Activated T-helper 1 cell treated with Interleukin-2 at 50 U/mL for 16 hours (primary cell): ENCODE results near the gene GLG1.

Source experiments
- DNase-seq: peaks from one replicate; pipeline ENCODE4 v3.0.0-alpha.2; 2020; ENCODE audit warnings: low read depth

GLG1 gene

DNA sequence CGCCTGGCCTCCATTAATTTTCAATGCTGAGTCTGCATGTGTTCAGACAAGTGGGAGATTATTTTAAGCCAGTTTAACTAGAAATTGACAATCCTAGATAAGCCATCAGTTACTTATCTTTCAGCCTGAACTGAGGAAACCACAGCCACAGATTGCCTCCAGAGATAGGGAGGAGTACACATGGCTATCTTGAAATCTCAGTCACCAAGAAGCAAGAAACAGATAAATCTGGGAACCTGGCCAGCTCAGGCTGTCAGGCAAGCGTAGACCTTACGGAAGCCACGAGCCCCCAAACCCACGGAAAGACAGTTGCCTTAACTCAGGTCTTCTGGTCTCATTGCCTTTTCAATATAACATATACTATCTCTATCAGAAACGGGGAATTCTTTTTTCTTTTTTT lies 2.0 kb upstream of the GLG1 start:
- DNase-seq: peak; percentile 26

DNA sequence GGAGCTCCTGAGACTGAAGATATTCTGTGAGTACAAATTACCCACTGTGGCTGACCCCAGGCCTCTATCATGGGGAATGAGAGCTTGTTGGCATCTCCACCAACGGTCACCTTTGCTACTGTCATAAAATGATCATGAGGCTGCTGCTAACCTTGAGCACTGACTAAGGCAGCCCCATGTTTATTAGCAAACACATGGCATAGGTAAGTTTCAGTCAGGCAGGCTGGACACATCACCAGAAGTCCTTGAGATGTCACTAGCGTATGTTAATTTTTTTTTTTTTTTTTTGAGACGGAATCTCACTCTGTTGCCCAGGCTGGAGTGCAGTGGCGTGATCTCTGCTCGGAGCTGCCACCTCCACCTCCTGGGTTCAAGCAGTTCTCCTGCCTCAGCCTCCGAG lies 1.5 kb upstream of the GLG1 start:
- no peak for DNase-seq

DNA sequence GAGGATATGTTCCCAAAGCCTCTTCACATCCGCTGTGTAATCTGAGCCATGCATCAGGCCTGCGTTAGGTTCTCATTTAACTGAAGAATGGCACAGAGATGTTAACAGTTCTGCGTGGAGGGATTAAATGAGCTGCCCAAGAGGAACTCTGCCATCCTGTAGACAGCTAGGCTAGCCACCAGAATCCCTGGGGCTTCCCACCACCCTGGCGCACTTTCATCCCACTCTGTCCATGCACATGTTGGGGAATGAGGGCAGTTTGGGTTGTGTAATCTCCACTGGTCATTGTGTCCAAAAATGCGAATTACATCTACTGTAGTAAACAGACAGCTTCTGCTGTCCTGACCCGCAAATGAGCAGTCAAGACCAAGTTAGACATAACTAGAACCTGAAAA lies 1.0 kb upstream of the GLG1 start:
- DNase-seq: no peak

DNA sequence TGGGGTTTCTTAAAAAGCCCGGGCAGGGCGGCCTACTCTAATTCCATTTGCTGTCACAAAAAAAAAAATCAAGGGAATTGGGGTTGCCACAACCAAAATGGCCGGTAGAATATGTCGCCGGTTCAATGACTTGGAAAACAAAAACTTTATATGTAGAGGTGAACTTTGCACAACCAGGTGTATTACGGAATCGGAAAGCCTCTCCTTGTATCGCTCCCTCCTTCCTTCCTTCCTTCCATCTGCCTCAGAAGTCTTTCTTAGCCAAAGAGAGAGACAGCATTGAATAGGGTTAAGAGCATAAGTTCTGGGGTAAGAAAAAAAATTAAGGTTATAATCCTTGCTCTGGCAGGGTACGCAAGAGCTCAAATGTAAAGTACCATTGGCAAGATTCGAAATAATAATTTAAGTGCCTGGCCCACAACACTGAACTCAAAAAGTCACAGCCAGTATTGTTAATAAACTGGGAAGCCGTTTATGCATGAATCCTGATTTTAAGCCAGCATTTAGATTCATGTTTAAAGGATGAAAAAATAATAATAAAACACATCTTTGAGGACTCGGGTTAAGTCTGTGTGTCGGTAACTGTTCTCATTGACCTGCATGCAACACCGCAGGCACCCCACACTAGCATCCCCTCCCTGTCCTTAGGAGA lies 522 bp upstream of the GLG1 start:
- DNase-seq: no peak

DNA sequence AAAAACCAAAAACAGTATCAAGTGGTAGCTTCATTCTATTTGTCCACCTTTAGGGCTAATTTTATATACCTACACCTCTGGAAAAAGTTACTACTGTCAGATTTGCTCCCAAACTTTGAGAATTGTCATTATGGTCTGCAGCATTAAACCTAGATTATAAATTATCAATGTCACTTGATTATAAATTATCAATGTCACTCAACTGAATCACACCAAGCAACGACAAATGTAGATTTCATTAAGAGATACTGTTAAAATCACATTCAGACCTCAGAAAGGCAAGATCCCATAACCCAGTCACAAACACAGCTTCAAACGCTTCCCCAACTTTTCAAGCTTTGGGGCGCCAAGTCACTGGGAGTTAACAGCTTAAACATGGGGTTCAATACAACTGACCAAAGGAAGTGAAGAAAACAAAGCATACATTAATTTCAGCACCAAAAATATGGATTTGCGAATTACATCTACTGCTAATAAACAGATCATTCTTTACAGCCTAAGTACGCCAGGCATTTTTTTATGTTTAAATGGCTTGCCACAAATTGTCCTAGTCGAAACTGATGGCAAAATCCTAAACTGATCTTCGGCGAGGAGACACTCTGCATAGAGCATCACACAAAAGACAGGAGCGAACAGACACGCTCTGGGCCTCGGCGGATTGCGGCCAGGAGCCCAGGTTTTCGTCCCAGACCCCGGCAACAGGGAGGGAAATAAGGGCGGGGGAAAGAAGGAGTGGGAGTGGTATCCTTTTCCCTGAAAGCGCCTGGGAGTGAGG lies 981 bp downstream of the GLG1 start:
- no peak for DNase-seq

DNA sequence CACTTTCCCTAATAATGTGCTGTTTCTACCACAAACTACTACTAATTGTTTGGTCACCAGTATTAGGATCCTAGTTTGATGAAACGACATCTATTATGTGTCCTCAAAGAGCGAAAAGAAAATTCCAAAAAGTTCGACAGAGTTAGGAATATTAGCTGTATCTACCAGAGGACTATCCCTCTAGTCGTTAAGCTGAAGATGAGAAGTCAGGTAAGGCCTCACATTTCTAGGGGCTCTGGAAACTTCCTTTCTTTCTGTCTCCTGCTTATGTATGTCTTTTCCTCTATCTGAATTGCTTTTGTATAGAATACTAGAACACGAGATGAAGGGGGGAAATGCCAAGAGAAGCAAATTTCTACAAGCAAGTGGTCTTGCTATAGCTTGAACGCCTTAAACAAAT lies 1.6 kb downstream of the GLG1 start:
- no peak for DNase-seq

DNA sequence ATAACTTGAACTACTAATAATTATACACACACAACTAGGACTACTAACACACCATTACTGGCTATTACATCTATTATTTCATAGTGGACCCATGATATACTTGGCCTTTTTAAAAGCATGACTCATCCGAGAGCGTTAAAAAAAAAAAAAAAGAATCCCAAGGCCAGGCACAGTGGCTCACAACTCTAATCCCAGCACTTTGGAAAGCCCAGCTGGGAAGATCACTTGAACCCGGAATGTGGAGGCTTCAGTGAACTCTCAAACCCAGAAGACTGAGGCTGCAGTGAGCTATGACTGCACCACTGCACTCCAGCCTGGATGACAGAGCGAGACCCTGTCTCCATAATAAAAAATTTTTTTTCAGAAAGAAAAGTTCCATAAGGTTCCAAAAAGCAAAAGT lies 3.1 kb downstream of the GLG1 start:
- no peak for DNase-seq

DNA sequence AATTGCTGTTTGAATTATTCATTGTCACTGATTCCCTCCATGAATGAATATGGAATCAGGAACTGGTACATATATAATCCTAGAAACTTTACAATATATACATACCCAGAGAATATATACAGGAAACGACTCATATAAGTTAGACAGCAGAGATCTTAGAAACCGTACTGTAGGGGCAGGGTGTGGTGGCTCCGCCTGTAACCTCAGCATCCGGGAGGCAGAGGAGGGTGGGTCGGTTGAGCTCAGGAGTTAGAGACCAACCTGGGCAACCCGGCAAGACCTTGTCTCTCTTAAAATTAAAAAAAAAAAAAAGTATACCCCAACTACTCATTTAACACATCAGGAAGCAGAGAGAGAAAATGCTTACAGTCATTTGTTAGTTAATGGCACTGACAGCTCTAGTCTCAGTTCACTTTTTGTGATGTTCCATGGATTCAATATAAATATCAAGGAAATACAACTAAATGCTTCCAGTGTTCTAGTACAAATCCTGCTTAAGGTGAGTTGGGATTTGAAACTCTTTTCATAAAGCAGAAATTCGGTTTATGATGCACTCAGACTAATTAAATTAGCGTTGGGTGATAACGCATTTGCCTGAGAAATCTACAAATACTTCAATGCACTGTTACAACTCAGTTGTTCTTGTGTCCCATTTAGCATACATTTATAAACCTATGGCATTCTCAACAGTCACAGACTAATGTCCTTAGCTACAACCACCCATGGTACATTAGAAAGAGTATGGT lies 5.6 kb downstream of the GLG1 start:
- peak; percentile 56 for DNase-seq

DNA sequence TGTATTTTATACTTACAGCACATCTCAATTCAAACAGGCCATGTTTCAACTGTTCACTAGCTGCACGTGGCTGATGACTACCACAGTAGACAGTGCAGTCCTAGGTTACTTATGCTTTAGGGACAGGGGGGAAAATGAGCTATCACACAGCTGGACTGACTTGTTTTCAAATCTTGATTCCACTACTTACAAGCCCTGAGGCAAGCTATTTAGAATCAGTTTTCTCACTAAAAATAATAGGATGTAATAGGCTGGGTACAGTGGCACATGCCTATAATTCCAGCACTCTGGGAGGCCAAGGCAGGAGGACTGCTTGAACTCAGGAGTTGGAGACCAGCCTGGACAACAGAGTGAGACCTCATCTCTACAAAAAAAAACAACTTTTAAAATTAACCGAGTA lies 10.3 kb downstream of the GLG1 start:
- DNase-seq: no peak

DNA sequence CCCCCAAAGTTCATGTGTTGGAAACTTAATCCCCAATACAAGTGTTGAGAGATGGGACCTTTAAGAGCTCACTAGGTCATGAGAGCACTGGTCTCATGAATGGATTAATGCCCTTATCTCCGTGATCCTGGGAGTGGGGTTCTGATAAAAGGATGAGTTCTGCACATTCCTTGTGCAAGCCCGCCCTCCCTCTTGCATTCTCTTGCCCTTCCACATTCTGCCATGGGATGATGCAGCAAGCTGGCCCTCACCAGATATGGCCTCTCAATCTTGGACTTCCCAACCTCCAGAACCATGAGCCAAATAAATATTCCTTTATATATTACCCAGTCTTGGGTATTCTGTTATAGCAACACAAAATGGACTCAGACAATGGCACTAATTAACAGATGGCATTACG lies 14.1 kb downstream of the GLG1 start:
- DNase-seq: no peak

DNA sequence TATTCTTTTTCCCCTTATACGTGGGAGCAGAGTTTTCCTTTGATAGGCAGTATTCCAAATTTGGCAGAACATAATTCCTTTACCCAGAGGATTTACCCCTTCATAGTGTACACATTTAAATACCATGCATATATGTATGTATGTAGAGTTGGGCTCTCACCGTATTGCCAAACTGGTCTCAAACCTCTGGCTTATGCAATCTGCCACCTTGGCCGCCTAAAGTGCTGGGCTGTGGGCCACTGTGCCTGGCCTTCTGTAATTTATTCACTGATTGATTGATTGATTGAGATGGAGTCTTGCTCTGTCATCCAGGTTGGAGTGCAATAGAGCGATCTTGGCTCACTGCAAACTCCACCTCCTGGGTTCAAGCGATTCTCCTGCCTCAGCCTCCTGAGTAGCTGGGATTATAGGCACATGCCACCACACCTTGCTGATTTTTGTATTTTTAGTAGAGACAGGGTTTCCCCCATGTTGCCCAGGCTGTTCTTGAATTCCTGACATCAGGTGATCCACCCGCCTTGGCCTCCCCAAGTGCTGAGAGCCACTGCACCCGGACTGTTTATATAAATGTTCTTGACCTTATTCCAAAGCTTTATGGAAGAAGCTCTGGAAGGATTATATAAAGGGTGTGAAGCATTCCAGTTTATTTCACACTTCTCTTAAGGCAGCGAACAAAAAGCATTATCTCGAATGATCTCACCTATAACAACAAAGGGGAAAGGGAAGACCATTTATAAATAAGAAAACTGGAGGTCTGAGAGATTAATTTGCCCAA lies 14.9 kb downstream of the GLG1 start:
- no peak for DNase-seq

DNA sequence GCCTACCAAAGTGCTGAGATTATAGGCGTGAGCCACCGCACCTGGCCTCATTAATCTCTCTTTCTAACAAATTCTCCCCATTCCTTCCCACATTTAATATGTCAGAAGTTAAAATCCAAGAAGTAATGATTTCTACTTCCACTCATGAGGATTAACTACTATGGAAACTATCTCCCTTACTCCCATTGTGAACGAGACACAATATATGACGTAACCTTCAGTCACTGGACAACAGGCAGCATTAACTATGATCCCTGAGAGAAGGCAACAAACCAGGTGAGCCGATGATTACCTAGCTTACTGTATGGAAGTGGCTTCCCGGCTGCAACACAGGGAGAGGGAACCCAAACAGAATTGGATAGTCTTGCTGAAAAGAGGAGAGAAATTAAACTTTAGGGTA lies 20.0 kb downstream of the GLG1 start:
- no peak for DNase-seq

DNA sequence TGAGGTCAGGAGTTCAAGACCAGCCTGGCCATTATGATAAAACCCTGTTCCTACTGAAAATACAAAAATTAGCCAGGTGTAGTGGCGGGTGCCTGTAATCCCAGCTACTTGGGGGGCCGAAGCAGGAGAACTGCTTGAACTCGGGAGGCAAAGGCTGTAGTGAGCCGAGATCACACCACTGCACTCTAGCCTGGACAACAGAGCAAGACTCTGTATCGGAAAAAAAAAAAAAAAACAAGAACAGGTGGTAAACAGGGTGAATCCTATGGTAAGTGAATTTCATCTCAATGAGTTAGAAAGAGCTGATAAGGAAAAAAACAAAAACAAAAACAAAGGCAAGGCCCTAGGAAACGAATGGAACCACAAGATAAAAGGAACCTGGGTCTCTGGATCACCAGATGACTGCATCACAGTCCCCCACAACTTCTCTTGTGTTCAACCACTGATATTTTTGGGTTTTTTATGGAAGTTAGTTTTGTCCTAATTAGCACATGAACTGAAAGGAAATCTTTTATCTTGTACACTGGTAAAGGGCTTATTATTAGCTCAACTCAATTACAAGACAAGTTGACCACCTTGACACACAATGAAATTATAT lies 21.0 kb downstream of the GLG1 start:
- DNase-seq: no peak

DNA sequence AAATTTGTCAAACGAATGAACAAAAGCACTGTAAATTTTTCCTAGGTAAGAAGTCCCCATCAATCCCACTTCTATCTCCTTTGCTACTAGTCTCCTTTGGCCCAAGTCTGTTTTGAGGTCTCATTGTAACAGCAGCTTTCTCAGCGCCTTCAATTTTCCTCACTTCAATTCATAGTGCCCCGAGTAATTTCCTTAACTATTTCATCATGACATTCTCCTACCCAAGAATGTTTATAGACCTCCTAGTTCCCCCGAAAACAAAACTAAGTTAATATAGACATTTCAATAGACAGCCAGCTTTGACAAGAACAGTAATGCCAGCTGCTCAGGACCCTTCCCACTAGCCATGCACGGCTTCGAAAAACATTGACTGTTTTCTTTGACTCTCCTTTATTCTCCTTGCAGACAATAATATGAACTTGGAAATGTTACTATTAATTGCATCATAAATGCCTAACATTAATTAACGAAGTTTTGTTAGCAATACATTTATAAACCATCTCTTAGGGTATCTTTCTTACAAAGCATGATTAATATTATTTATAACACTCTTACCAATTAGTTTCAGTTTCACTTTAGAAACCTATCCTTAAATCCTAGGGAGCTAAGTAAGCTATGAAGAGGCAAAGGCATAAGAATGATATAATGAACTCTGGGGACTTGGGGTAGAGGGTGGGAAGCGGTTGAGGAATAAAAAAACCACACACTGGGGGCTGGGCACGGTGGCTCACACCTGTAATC lies 22.8 kb downstream of the GLG1 start:
- no peak for DNase-seq

DNA sequence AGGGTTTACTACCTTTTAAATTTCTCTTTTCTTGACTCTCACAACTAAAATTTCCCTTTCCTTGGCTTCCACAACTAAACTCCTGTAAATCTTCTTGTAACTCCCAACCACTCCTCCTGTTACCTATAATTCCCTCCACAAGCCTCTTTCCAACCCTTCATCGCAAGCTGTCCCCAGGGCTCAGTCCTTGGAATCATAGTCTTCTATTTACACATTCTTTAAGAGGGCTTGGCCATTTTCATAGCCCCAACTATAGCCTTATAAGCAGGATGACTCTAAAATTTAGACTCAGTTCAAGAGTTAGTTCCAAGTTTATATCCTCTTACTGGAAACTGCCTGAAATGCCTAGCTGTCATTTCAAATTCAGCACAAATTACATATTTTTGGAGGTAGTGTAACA lies 23.9 kb downstream of the GLG1 start:
- DNase-seq: no peak

DNA sequence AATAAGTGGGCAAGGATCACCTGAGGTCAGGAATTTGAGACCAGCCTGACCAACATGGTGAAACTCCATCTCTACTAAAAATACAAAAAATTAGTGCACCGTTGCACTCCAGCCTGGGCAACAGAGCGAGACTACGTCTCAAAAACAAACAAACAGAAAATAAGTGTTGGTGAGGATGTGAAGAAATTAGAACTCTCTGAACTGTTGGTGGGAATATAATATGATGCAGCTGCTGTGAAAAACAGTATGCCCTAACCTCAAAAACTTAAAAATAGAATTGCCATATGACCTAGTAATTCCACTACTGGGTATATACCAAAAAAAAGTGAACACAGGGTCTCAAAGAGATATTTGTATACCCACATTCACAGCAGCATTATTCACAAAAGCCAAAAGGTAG lies 26.1 kb downstream of the GLG1 start:
- DNase-seq: no peak

DNA sequence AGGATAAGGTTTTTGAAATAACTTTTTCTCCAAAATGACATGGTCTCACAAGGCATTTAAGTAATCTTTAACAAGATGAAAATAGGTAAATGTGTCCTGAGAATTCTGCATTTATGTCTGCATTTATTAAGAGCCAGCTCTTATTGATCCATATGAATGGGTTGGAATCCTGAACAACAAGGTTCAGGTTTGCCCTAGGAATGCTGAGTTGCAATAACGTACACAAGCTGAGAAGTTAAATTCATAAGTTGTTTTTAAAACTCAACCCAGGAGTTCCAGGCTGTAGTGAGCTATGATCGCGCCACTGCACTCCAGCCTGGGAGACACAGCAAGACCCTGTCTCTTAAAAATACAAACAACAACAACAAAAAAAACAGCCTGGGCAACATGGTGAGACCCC lies 28.1 kb downstream of the GLG1 start:
- DNase-seq: no peak

DNA sequence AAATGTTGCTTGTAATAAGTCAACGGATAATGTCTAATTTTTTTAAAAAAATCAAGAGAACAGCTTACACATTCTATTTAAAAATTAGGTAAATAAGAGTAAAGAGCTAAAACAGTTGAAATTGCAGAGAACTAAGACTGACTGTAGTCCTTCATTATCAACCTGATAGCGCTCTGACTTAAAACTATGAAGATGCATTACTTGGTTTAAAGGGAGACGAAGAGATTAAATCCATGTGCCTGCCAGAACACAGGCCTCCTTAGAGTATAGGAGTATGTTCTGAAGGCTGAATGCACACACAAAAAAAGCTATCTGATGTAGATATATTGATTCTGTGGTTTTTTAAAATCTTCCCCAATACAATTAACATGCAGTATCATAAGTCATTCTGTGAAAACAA lies 28.5 kb downstream of the GLG1 start:
- DNase-seq: no peak

DNA sequence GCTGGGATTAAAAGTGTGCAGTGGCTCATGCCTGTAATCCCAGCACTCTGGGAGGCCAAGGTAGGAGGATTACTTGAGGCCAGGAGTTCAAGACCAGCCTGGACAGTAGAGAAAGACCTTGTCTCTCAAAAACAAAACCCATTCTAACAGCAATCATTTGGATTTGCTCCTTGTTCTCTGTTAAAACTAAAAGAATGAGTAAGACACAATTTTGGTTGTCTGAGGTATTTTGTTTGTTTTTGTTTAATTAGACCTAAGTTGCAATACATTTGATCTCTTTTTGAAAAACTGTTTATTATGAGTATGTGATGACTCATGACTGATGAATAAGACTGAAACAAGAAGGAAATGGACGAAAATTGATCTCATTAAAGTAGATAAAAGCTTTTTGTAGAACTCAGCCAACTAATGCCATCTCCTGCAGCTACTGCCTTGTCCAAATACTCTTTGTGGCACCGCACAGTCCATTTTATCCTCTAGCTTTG lies 29.0 kb downstream of the GLG1 start:
- DNase-seq: no peak

DNA sequence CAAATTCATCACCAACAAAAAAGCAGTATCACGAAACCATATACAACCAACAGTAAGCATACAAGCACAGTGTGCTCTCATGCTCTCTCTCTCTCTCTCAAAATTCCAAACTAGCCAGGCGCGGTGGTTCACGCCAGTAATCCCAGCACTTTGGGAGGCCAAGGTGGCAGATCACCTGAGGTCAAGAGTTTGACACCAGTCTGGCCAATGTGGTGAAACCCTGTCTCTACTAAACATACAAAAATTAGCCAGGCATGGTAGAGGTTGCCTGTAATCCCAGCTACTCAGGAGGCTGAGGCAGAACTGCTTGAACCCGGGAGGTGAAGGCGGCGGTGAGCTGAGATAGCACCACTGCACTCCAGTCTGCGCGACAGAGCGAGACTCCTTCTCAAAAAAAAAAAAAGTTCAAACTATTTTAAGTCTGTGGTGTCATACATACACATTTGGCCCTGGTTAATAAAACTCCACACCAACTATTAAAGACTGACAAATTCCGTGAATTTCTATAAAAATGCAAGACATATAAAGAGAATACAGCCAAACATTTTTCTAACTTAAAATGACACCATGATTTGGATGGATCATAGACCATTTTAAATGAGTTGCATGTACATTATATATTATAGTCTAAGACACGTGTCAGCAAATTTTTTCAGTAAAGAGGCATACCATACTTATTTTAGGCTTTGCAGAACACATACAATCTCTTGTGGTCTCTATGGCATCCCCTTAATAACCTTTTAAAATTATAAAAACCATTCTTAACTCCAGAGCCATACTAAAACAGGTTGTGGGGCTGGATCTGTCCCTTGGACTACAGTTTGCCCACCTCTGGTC lies 30.9 kb downstream of the GLG1 start:
- no peak for DNase-seq
